MCF 10A (cell line): ENCODE results near the gene HNRNPA0. TPM values are rescaled to one million over a fixed set of nuclear protein-coding genes. Genes with fewer than 3 reads are reported as not detected.

Experiments
- BruUV-seq: library from RNA; stranded (reverse); fragments of 400-500 nt; replicated peaks from 2 replicates; lab custom pipeline; 2021; lab: Mats Ljungman, UMichigan
- CTCF ChIA-PET: fragments of 300-600 bp; sonication (Branson Sonifier 250); formaldehyde crosslinking; extraction: SDS; loops from one replicate; lab custom pipeline; 2021; ENCODE audit warnings: antibody characterized with exemption, inconsistent platforms; lab: Yijun Ruan, JAX
- POLR2A ChIA-PET: fragments of 300-600, 350-650 bp; sonication (Branson Sonifier 250); formaldehyde crosslinking; extraction: SDS; loops from one replicate; lab custom pipeline; 2020; ENCODE audit warnings: antibody characterized with exemption, inconsistent platforms; lab: Yijun Ruan, JAX
- DNase-seq: peaks from one replicate; pipeline ENCODE4 v3.0.0-alpha.2; 2018; ENCODE audit not compliant: unreplicated experiment
- H3K27ac Mint-ChIP-seq: one replicate; pipeline ENCODE4 v1.8.0; 2022; ENCODE audit warnings: mild to moderate bottlenecking, low read depth, mixed read lengths; ENCODE audit not compliant: unreplicated experiment
- H3K27me3 Mint-ChIP-seq: one replicate; pipeline ENCODE4 v1.8.0; 2022; ENCODE audit warnings: mixed read lengths; ENCODE audit not compliant: insufficient read depth, unreplicated experiment
- H3K36me3 Mint-ChIP-seq: one replicate; pipeline ENCODE4 v1.8.0; 2022; ENCODE audit warnings: mild to moderate bottlenecking, moderate library complexity, mixed read lengths; ENCODE audit not compliant: insufficient read depth, unreplicated experiment
- H3K4me1 Mint-ChIP-seq: one replicate; pipeline ENCODE4 v1.8.0; 2022; ENCODE audit warnings: mixed read lengths; ENCODE audit not compliant: insufficient read depth, unreplicated experiment
- H3K4me3 Mint-ChIP-seq: one replicate; pipeline ENCODE4 v1.8.0; 2022; ENCODE audit warnings: mild to moderate bottlenecking, moderate library complexity, mixed read lengths; ENCODE audit not compliant: unreplicated experiment
- H3K9me3 Mint-ChIP-seq: one replicate; pipeline ENCODE4 v1.8.0; 2022; ENCODE audit warnings: mixed read lengths; ENCODE audit not compliant: unreplicated experiment
- intact Hi-C: fragments of 100-400 bp; cut with micrococcal nuclease; formaldehyde crosslinking; loops from 2 replicates; pipeline ENCODE4 v1.14.1; 2022
- total RNA-seq: library from RNA; stranded (reverse); gene quantifications from 2 replicates; pipeline ENCODE4 v1.2.3, GENCODE V29; 2022
- TF ChIP-seq, protein P1 (sequence below): fragments of 200-600 bp; IDR thresholded peaks from one replicate; pipeline ENCODE4 v1.8.0; 2022; ENCODE audit warnings: antibody characterized with exemption, mild to moderate bottlenecking; ENCODE audit not compliant: unreplicated experiment

HNRNPA0 gene
- total RNA-seq, 1 experiment from 2014 or later: 30.8 TPM

DNA sequence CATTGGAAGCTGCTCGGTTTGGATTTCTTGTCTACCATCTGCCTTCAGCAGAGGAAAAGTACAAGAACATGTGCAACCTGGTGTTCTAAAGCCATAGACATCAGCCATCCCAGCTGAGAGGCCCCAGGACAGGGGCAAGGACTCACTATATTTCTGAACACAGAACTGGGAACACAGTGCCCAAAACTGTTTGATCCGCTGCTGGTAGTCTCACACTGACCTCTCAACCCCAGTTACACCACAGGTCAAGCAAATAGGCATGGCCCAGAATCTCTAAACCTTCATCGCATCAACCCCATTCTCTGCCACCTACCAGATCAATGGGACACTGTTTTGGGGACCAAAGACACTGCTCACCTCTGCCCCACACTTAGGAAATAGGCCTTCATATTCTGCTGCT, 20.2 kb downstream of the HNRNPA0 start:
- Mint-ChIP-seq H3K27ac (no peak overlapping the region), H3K4me3 (no peak overlapping the region), H3K27me3 (no peaks in the 10 kb centered on the region), H3K4me1 (peaks cover 4% of the 10 kb centered on the region), H3K36me3 (no peaks in the 10 kb centered on the region), H3K9me3 (peaks cover 9% of the 10 kb centered on the region)
- no TSS peak for BruUV-seq
- intact Hi-C loops: no loop called here
- ChIA-PET POLR2A (interaction anchor here (0.5 kb wide), 1 partner anchor 17 kb away, joined by 3 read pairs; no protein-coding TSS in a partner anchor), CTCF (interaction anchor here (4.1 to 5.0 kb wide), 3 partner anchors 8 to 104 kb away, joined by 21 to 62 read pairs (median 30); no protein-coding TSS in a partner anchor)
- DNase-seq: no peak
- TF ChIP-seq, protein P1, sequence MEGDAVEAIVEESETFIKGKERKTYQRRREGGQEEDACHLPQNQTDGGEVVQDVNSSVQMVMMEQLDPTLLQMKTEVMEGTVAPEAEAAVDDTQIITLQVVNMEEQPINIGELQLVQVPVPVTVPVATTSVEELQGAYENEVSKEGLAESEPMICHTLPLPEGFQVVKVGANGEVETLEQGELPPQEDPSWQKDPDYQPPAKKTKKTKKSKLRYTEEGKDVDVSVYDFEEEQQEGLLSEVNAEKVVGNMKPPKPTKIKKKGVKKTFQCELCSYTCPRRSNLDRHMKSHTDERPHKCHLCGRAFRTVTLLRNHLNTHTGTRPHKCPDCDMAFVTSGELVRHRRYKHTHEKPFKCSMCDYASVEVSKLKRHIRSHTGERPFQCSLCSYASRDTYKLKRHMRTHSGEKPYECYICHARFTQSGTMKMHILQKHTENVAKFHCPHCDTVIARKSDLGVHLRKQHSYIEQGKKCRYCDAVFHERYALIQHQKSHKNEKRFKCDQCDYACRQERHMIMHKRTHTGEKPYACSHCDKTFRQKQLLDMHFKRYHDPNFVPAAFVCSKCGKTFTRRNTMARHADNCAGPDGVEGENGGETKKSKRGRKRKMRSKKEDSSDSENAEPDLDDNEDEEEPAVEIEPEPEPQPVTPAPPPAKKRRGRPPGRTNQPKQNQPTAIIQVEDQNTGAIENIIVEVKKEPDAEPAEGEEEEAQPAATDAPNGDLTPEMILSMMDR: no peak

DNA sequence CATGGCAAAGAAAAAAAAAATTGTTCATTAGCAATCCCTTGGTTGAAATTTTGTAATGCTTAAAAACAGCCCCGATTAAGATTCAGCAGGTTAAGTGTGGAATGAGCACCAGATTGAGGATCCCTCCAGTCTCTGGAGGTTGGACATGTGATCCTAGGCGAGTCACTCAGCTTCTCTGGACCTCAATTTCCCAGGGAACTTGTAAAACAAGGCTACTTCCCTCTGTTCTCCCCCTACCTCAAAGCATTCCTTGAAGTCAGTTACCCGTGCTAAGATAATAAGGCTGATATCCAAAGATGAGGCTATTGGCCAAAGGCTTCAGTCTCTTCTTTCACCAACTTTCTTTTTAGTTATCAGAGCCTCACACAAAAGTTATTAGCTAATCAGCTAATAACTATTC, 21.2 kb downstream of the HNRNPA0 start:
- POLR2A ChIA-PET: interaction anchor here (0.6 to 1.0 kb wide), 2 partner anchors 16 to 1079 kb away, joined by 3 read pairs; no protein-coding TSS in a partner anchor
- BruUV-seq: no TSS peak

DNA sequence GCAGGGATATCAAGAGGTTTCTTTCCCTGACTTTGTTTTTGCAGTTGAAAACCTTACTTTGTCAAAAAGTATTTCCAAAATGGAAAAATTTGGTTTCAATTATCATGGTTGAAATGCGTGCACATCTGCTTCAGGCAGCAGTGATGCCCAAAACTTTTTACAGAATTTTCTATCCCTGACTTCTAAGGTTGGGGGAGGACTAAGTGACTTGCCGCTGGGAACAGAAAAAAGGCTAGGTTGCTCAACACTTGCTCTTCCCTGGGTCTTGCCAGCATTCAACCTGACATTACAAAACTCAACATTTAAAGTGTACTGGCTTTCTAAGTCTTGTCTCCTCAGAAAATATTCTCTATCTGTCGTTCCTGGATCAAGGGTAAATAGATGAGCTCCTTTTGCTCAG, 23.0 kb downstream of the HNRNPA0 start:
- peaks cover 4% of the 10 kb centered on the region for H3K4me1 Mint-ChIP-seq
- ChIA-PET CTCF (interaction anchor here (0.8 to 5.0 kb wide), 5 partner anchors 11 to 101 kb away, joined by 3 to 62 read pairs (median 21); no protein-coding TSS in a partner anchor), POLR2A (interaction anchor here (0.7 kb wide), 1 partner anchor 69 kb away, joined by 4 read pairs; no protein-coding TSS in a partner anchor)
- BruUV-seq: no TSS peak
- no peak overlapping the region for H3K4me3 Mint-ChIP-seq
- no peak overlapping the region for H3K27ac Mint-ChIP-seq
- H3K36me3 Mint-ChIP-seq: no peaks in the 10 kb centered on the region
- no peak for DNase-seq
- TF ChIP-seq, protein P1: no peak
- intact Hi-C loops: no loop called here
- H3K27me3 Mint-ChIP-seq: no peaks in the 10 kb centered on the region
- H3K9me3 Mint-ChIP-seq: no peaks in the 10 kb centered on the region

More for the DNA sequence above, 21.2 kb downstream of the HNRNPA0 start:
- CTCF ChIA-PET: interaction anchor here (0.6 to 5.0 kb wide), 10 partner anchors 8 to 340 kb away, joined by 3 to 62 read pairs (median 4); no protein-coding TSS in a partner anchor
- TF ChIP-seq, protein P1: no peak
- Mint-ChIP-seq H3K4me1 (peaks cover 4% of the 10 kb centered on the region), H3K9me3 (peaks cover 8% of the 10 kb centered on the region), H3K4me3 (no peak overlapping the region), H3K27ac (no peak overlapping the region), H3K27me3 (no peaks in the 10 kb centered on the region), H3K36me3 (no peaks in the 10 kb centered on the region)
- intact Hi-C loops: no loop called here
- no peak for DNase-seq

DNA sequence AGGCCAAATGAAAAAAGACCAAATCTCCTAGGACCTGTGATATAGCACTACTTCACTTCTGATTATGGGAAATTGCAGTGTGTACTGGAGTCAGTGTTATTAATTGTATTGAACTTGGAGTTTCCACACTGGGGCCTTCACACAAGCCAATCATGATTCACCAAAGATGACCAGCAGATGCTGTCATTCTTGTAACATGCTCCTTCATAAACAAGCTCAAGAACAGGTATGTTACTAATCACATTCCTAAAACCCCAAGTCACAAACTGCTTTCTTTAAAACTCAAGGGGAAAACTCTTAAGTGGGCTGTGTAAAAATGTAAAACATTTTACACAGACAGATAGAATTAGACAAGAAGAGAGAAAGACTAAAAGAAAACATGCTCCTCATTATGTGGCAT, 23.8 kb downstream of the HNRNPA0 start:
- no TSS peak for BruUV-seq
- H3K4me1 Mint-ChIP-seq: peaks cover 4% of the 10 kb centered on the region
- TF ChIP-seq, protein P1: no peak
- H3K4me3 Mint-ChIP-seq: no peak overlapping the region
- POLR2A ChIA-PET: no interaction called here
- no peaks in the 10 kb centered on the region for H3K36me3 Mint-ChIP-seq
- intact Hi-C loops: no loop called here
- no peaks in the 10 kb centered on the region for H3K9me3 Mint-ChIP-seq
- no peak overlapping the region for H3K27ac Mint-ChIP-seq
- no peak for DNase-seq
- H3K27me3 Mint-ChIP-seq: no peaks in the 10 kb centered on the region
- CTCF ChIA-PET: interaction anchor here (0.8 to 5.0 kb wide), 4 partner anchors 12 to 100 kb away, joined by 3 to 62 read pairs (median 26); no protein-coding TSS in a partner anchor
